OCI-LY7 (cell line): ENCODE results near the gene CFAP57. TPM values are rescaled to one million over a fixed set of nuclear protein-coding genes. Genes with fewer than 3 reads are reported as not detected.

Experiments used
- BruUV-seq: library from RNA; stranded (reverse); fragments of 400-500 nt; replicated peaks from 2 replicates; lab custom pipeline; 2021; lab: Mats Ljungman, UMichigan
- CTCF ChIA-PET: fragments of 300-600 bp; sonication (Branson Sonifier 250); formaldehyde crosslinking; loops from one replicate; lab custom pipeline; 2022; ENCODE audit warnings: antibody characterized with exemption; ENCODE audit not compliant: unreplicated experiment; lab: Charles Lee
- POLR2A ChIA-PET: fragments of 300-600 bp; sonication (Branson Sonifier 250); formaldehyde crosslinking; loops from one replicate; lab custom pipeline; 2022; ENCODE audit warnings: antibody characterized with exemption; lab: Charles Lee
- DNase-seq: peaks from one replicate; pipeline ENCODE4 v3.0.0-alpha.2; 2015; ENCODE audit warnings: low spot score
- H2AFZ ChIP-seq: fragments of 200-600 bp; sonication (generic), shearing (Covaris generic); 2 replicates; pipeline ENCODE4 v1.6.1; 2014; ENCODE audit warnings: mild to moderate bottlenecking, antibody characterized with exemption, low read length, moderate library complexity
- H3K27ac ChIP-seq: fragments of 200-600 bp; sonication (generic); 2 replicates; pipeline ENCODE4 v1.5.1; 2014; ENCODE audit warnings: mixed run types, low read depth, mild to moderate bottlenecking, moderate library complexity, low read length, inconsistent platforms; ENCODE audit not compliant: poor library complexity, severe bottlenecking
- H3K36me3 ChIP-seq: fragments of 200-600 bp; sonication (generic); 2 replicates; pipeline ENCODE4 v1.6.1; 2014; ENCODE audit warnings: mild to moderate bottlenecking, antibody characterized with exemption, low read length, moderate library complexity, mixed read lengths; ENCODE audit not compliant: insufficient read depth
- H3K4me1 ChIP-seq: fragments of 200-600 bp; sonication (generic); 2 replicates; pipeline ENCODE4 v1.5.1; 2014; ENCODE audit warnings: mild to moderate bottlenecking, low read length; ENCODE audit not compliant: insufficient read depth, poor library complexity, severe bottlenecking
- H3K4me2 ChIP-seq: fragments of 200-600 bp; sonication (generic); 2 replicates; pipeline ENCODE4 v1.6.1; 2014; ENCODE audit warnings: mild to moderate bottlenecking, low read length
- H3K4me3 ChIP-seq: fragments of 200-600 bp; sonication (generic); 2 replicates; pipeline ENCODE4 v1.5.1; 2014; ENCODE audit warnings: mild to moderate bottlenecking, low read depth, low read length; ENCODE audit not compliant: poor library complexity, severe bottlenecking
- H3K79me2 ChIP-seq: fragments of 200-600 bp; sonication (generic); 2 replicates; pipeline ENCODE4 v1.6.1; 2016; ENCODE audit warnings: low read depth, mild to moderate bottlenecking, low read length, moderate library complexity, mixed read lengths; ENCODE audit not compliant: insufficient read depth
- H3K9me2 ChIP-seq: fragments of 200-600 bp; sonication (generic); 2 replicates; pipeline ENCODE4 v1.6.1; 2016; ENCODE audit warnings: mild to moderate bottlenecking, low read length, mixed read lengths; ENCODE audit not compliant: insufficient read depth
- H3K9me3 ChIP-seq: fragments of 200-600 bp; sonication (generic); 2 replicates; pipeline ENCODE4 v1.6.1; 2014; ENCODE audit warnings: mild to moderate bottlenecking, mixed run types, low read length, mixed read lengths
- H4K20me1 ChIP-seq: fragments of 200-600 bp; sonication (generic); 2 replicates; pipeline ENCODE4 v1.6.1; 2014; ENCODE audit warnings: mild to moderate bottlenecking, antibody characterized with exemption, low read length, moderate library complexity, mixed read lengths; ENCODE audit not compliant: insufficient read depth
- CTCF ChIP-seq: fragments of 200-600 bp; sonication (generic); conservative IDR thresholded peaks from 2 replicates; pipeline ENCODE4 v1.5.1; 2014; ENCODE audit warnings: mild to moderate bottlenecking, antibody characterized with exemption, low read length, moderate library complexity, mixed read lengths
- EZH2phosphoT487 ChIP-seq: fragments of 200-600 bp; sonication (generic); IDR thresholded peaks from 2 replicates; pipeline ENCODE4 v1.6.1; 2018; ENCODE audit warnings: low read depth, borderline replicate concordance, mild to moderate bottlenecking, mixed run types, antibody characterized with exemption, low read length, moderate library complexity, mixed read lengths
- intact Hi-C: fragments of 100-400 bp; cut with micrococcal nuclease; formaldehyde crosslinking; loops from one replicate; pipeline ENCODE4 v1.10.0; 2022; ENCODE audit not compliant: unreplicated experiment
- total RNA-seq, 2 experiments: library from RNA; depleted of rRNA in 1 of 2; stranded (reverse); fragments of >200 nt in 1 of 2; shearing (Covaris generic) in 1 of 2; gene quantifications; 2 replicates each; pipeline ENCODE4 v1.2.3, GENCODE V29; 2014 to 2022

The CFAP57 gene
- total RNA-seq, 2 experiments from 2014 or later = 0.17 TPM; not detected in 1

GRCh38 chr1:43292679-43293078, 120.5 kb downstream of the CFAP57 start:
- no peaks in the 10 kb centered on the region for H3K4me1 ChIP-seq
- H2AFZ ChIP-seq = no peak overlapping the region
- no peaks in the 10 kb centered on the region for H3K9me3 ChIP-seq
- no peaks in the 10 kb centered on the region for H3K9me2 ChIP-seq
- H3K36me3 ChIP-seq = no peaks in the 10 kb centered on the region
- H3K4me2 ChIP-seq = no peak overlapping the region
- H4K20me1 ChIP-seq = no peaks in the 10 kb centered on the region
- intact Hi-C loops = no loop called here
- H3K4me3 ChIP-seq = no peak overlapping the region
- no TSS peak for BruUV-seq
- H3K27ac ChIP-seq = no peak overlapping the region
- no peak for DNase-seq
- ChIA-PET POLR2A (no interaction called here), CTCF (interaction anchor here (0.6 kb wide), 1 partner anchor 104 kb away, joined by 3 read pairs; no protein-coding TSS in a partner anchor)
- H3K79me2 ChIP-seq = no peaks in the 10 kb centered on the region
- TF ChIP-seq EZH2phosphoT487 = no peak
- TF ChIP-seq CTCF = no peak

GRCh38 chr1:43293176-43293575, 121.0 kb downstream of the CFAP57 start:
- Histone ChIP-seq H3K9me2 (no peaks in the 10 kb centered on the region), H2AFZ (no peak overlapping the region), H3K9me3 (no peaks in the 10 kb centered on the region), H3K27ac (no peak overlapping the region), H3K36me3 (no peaks in the 10 kb centered on the region), H3K4me1 (no peaks in the 10 kb centered on the region), H3K4me3 (no peak overlapping the region), H4K20me1 (no peaks in the 10 kb centered on the region), H3K79me2 (no peaks in the 10 kb centered on the region), H3K4me2 (no peak overlapping the region)
- BruUV-seq = no TSS peak
- no peak for DNase-seq
- POLR2A ChIA-PET = no interaction called here
- intact Hi-C loops = no loop called here
- no peak for TF ChIP-seq EZH2phosphoT487
- CTCF ChIA-PET = no interaction called here

- POLR2A ChIA-PET = no interaction called here
- intact Hi-C loops = no loop called here
- Histone ChIP-seq H3K27ac (no peak overlapping the region), H4K20me1 (no peaks in the 10 kb centered on the region), H3K9me2 (no peaks in the 10 kb centered on the region), H2AFZ (no peak overlapping the region), H3K4me3 (no peak overlapping the region), H3K4me2 (no peak overlapping the region), H3K79me2 (no peaks in the 10 kb centered on the region), H3K9me3 (no peaks in the 10 kb centered on the region), H3K4me1 (no peaks in the 10 kb centered on the region), H3K36me3 (no peaks in the 10 kb centered on the region)
- TF ChIP-seq EZH2phosphoT487 (no peak), CTCF (no peak)
- no TSS peak for BruUV-seq
- no peak for DNase-seq
- CTCF ChIA-PET = no interaction called here
Observed at GRCh38 chr1:43293896-43294760, 122.0 kb downstream of the CFAP57 start.
